Stimulated activated CD4-positive, alpha-beta T cell treated with anti-CD3 and anti-CD28 coated beads, Interleukin-4, amount 100 ng/mL, for 1 hour (primary cell): ENCODE data around the gene DRD4.
A peak's percentile ranks its signal among the peaks of the same experiment; 100 is the strongest.
"Not testable (repeated sequence)": the region's sequence is repeated elsewhere in the genome, so short reads cannot be mapped to it uniquely, and the experiment has no call there.

Experiments
- DNase-seq: peaks from one replicate; pipeline ENCODE4 v3.0.0-alpha.2; 2020

Gene DRD4

DNA sequence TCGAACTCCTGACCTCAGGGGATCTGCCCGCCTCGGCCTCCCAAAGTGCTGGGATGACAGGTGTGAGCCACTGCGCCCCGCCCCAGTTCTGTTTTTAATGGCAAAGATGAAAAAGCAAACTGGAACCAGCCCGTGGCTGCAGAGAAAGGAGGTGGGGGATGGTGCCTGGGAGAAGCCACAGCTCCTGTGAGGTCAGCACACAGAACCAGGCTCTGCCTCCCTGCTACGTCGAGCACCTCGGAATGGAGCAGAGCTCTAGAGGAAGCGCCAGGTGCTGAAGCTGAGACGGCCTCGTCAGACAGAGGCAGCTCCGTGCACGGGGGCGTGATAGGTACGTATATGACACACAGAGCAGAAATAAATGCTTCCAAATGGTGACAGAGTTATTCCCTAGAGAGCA, 8.5 kb downstream of the DRD4 start:
- DNase-seq = no peak

DNA sequence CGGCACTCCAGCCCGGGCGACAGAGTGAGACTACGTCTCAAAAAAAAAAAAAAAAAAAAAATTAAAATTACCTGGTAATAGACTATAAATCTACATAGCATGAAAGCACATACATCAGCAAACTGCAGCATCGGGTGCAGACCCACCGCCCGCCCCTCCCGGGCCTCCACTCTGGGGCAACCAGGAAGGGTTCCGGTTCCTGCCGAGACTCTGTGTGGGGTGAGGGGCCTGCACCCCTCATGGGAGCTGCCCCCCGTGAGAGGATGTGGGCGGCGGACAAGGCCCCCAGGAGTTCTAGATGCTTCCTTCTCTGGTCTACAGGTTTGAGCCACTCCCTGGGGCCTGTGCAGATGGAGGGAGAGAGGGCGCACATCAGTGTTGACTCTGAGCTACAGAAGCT, 9.1 kb downstream of the DRD4 start:
- DNase-seq = no peak

DNA sequence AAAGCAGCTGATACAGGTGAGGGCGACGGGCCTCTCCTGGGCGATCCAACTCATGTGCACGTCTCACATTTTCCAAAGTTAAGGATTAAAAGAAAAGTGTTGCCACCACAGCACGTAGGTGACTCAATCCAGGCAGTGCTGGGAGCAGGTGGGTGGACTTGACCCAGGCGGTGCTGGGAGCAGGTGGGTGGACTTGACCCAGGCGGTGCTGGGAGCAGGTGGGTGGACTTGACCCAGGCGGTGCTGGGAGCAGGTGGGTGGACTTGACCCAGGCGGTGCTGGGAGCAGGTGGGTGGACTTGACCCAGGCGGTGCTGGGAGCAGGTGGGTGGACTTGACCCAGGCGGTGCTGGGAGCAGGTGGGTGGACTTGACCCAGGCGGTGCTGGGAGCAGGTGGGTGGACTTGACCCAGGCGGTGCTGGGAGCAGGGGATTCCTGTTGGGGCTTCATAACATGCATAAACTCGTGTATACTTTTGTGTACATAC, 10.6 kb downstream of the DRD4 start:
- not testable (repeated sequence) for DNase-seq

DNA sequence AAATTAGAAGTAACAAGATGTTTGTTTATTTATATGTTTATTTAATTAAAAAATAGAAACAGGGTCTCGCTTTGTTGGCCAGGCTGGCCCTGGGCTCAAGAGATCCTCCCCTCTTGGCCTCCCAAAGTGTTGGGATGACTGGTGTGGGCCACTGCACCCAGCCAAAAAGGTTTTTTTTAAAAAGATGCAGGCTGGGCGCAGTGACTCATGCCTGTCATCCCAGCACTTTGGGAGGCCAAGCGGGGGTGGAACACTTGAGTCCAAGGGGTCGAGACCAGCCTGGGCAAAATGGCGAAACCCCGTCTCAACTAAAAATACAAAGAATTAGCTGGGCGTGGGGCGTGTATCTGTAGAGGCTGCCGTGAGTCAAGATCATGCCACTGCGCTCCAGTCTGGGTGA, 13.4 kb downstream of the DRD4 start:
- DNase-seq = no peak

DNA sequence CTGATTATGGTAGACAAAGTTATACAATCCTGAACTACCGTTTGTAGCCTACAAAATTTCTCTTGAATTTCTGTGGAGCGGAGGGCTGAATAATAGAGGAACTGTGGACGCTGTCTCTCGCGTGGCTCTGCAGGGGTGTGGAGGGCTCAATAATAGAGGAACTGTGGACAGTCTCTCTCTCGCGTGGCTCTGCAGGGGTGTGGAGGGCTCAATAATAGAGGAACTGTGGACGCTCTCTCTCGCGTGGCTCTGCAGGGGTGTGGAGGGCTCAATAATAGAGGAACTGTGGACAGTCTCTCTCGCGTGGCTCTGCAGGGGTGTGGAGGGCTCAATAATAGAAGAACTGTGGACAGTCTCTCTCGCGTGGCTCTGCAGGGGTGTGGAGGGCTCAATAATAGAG, 16.1 kb downstream of the DRD4 start:
- not testable (repeated sequence) for DNase-seq

DNA sequence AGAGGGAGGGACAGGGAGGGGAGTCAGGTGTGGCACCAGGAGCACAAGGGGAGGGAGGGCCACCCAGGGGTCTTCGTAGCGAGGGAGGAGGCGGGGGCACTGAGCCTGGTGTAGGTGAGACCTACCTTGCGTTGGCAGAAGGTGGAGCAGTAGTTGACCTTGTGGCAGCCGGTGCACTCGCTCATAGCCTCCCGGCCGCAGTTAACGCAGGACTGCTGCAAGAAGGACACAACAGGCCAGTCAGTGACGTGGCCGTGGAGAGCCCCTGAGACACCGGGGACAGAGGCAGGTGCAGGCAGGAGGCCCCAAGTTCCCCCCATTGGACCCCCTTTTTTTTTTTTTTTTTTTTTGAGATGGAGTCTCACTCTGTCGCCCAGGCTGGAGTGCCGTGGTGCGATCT, 16.8 kb downstream of the DRD4 start:
- no peak for DNase-seq

DNA sequence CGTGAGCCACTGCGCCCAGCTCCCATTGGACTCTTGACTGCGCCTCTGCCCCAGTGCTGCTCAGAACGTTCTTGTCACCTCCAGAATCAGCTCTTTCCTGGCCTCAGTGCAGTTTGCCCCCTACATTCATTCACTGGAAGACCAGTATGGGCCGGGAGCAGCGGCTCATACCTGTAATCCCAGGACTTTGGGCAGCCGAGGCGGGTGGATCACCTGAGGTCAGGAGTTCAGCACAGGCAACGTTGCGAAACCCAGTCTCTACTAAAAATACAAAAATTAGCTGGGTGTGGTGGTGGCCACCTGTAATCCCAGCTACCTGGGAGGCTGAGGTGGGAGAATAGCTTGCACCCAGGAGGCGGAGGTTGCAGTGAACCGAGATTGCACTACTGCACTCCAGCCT, 17.4 kb downstream of the DRD4 start:
- not testable (repeated sequence) for DNase-seq

DNA sequence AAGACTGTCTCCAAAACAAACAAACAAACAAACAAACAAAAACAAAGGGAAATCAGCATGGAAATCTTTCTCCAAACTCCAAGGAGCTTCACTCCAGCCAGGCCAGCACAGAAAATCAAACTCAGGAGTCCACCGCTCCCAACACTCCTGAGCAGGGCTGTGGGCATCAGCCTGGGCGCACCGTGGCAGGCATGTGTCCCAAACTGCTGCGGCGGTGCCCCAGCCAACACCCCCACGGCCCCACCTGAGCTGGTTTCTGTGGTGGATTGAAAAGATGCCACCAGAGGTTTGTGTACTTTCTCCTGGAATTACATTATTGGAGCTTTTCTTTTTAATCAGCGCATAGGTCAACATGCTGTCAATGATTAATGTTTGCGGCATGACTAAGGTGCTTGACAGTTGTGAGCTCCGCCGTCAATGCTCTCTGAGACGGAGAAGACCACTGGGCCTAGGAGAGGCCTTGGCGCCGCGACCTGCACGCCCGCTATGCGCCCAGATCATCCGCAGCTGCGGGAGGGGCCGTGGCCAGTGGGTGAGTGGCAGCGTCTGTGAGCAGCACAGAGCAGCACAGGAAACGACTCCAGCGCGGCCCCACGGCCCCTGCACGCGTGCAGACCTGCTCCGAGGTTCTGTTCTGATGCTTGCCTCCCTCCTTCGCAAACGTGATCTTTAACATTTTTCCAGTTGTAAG, 18.1 kb downstream of the DRD4 start:
- DNase-seq = no peak

DNA sequence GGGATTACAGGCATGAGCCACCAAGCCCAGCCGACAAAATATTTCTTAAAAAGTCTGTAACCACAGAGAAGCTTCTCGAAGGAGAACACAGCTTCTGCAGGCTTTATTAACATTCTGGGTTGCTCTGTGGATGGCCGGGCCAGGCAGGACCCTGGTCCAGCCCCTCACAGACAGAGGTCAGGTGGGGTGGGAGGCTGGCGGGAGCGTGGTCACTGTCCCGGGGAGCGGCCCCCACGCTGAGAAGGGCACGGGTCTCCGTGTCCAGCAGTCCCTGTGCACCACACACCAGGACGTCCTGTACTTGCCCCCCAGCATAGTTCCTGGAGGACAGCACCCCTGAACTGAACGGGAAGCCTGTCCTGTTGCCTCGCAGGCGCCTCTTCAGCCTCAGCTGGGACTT, 19.4 kb downstream of the DRD4 start:
- no peak for DNase-seq

DNA sequence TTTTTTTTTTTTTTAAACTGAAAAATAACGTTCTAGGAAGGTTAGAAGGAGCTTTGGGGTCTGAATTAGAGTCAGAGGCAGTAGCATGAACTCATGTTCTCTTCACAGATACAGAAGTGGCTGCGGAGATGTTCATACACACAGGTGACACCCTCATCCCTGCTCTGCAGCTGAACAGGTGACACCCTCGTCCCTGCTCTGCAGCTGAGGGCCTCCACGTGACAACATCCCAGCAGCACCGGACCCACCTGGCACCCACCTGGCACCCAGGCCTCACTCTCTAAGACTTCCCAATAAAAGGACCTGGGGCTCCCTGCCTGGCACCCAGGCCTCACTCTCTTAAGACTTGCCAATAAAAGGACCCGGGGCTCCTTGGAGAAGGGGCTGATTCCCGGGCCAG, 19.8 kb downstream of the DRD4 start:
- DNase-seq = no peak

DNA sequence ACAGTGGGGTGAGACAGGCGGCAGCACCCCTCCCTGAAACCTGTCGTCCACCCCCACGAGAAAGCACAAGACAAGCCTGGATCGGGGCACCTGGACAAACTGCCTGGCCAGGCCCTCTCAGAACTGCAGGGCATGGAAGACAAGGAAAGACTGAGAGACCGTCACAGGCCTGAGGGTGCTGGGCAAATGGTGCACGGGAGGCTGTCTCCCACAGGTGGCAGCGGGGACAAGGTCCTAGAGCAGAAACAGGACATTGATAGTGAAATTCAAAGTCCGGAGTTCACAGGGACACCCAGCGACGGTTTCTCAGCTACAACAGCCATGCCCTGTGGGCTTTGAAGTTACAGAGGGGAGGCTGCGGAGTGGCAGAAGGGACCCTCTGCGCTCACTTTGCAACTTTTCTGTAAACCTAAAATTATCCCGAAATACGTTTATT, 20.6 kb downstream of the DRD4 start:
- DNase-seq = no peak

DNA sequence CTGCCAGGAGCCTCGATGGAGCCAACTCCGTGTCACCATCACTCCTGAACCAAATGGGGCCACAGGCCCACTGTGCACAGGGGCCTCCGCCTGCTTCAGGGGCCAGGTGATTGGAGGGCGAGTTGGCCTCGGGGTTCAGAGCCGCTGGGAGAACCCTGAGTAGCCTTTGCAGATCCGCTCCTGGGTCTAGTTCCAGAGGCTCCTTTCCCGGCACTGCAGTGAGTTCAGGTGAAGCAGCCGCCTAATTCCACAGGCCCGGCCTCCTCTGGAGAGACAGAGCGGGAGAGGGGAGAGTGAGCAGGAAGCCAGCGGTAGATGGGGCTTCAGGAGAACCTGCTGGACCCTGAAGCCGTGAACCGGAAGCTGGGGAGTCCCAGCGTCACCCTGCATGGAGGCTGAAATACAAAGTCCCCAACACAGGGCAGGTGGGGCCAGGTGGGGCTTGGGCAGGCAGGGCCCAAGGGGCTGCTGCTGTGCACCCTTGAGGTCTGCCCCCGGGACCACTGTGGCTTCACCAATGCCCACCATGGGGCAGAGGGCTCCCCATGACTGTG, 22.5 kb downstream of the DRD4 start:
- no peak for DNase-seq

DNA sequence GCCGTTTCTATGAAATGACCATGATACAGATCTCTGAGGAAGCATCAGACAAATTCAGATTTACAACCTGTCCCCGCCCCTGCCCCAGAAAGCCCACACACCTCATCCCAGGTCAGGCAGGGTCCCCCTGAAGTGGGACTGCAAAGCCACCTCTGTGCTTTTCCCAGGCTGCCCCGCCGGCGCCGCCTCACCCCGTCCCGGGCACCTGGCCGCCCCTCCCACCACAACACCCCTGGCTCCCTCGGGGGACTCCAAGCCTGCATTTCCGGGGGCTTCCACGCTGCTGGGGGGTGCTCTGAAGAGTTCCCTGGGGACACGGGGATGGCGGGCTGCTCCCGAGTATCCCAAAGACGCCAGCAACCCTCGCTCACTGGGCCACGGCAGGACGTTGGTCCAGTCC, 23.2 kb downstream of the DRD4 start:
- no peak for DNase-seq

DNA sequence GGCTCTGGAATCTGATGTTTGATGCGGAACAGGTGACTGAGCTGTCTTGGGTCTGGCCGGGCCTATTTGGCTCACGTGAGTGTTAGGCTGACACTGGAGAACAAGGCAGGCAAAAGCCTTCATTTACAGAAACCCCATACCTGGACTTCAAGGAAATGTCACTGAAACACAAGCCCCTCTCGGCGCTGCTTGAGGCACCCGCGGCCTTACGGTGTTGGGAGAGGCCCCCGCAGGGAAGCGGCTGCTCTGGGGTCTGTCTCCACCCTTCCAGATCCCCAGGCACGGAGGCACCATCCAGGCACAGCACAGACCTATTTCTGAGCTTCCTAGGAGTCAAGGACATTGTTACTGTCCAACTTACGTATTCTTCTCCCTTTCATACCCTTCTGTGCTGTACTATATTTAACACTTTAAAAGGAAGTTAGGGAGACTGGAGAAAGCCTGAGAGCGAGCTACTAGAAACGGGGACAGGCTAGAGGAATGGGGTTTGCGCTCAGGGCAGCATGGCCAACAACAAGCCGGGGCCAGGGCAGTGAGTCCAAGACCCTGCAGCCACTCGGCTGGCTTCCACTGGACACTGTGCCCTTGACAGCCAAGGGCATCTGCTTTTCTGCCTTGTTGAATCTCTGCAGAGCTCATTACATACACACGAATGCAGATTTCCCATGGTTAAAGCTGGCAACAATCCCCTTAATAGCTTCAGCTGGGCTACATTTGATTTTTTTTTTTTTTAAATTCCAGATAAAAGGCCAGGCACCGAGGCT, 23.8 kb downstream of the DRD4 start:
- no peak for DNase-seq

DNA sequence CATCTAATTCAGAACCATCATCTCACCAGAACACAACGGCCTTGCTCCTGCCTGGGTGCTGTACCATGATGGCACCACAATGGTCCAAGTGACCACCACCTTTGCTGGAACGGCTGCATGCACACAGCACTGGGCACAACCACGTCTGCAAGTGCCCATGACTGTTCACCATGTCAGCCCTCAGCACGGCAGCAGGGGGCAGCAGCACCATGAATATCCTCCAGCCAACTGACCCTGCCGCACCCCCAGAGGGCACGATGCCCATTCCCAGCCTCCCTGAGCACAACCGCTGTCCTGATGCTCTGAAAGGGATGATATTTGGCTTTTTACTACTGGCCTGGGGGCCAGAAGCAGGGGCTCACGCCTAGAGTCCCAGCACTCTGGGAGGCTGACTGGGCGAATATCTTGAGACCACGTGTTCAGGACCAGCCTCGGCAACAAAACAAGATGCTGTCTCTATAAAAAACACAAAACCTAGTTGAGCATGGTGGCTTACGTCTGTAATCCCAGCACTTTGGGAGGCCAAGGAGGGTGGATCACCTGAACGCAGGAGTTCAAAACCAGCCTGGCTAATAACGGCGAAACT, 25.7 kb downstream of the DRD4 start:
- peak; percentile 36 for DNase-seq

DNA sequence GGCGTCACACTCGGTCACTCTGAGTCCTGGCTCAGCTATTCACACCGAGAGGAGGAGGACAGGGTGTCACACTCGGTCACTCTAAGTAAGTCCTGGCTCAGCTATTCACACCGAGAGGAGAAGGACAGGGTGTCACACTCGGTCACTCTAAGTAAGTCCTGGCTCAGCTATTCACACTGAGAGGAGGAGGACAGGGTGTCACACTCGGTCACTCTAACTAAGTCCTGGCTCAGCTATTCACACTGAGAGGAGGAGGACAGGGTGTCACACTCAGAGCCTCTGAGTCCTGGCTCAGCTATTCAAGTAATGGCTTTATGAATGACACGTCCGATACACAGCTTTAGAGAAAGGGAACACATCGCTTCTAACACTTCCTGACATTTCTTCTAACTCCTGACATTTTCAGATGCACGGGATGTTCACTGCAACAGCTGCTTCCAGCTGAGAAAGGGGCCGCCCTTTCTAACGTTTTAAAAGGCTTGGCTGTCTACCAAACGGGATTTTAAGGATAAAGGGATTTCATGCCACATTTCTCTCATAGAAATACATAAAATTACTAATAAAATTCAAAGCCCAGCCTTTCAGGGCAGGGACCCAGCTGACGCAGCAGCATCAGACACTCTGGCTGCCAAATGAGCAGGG, 28.1 kb downstream of the DRD4 start:
- no peak for DNase-seq

DNA sequence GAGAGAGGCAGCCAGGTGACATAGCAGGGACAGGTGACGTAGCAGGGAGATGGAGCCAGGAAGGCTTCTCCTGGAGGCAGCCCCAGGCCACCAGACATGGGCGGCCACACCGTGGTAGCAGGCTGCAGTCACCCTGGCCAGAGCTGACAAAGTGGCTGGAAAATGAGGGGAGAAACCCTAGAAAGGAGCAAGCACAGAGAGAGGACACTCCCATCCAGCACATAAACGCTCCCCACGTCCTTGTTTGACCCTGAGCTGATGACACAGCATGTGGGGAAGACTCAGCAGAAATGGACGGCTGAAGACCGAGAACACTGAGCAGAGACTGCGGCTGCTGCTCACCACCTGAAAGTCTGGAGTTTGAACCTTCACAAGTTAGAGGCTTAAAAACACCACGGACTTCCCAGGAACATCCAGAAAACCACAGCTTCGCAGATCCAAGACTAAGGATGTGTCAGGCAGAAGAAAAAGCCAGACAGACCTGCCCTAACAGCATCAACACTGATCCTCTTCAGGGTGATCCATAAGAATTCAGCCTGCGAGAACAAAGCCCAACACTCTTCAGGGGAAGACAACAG, 28.7 kb downstream of the DRD4 start:
- no peak for DNase-seq

DNA sequence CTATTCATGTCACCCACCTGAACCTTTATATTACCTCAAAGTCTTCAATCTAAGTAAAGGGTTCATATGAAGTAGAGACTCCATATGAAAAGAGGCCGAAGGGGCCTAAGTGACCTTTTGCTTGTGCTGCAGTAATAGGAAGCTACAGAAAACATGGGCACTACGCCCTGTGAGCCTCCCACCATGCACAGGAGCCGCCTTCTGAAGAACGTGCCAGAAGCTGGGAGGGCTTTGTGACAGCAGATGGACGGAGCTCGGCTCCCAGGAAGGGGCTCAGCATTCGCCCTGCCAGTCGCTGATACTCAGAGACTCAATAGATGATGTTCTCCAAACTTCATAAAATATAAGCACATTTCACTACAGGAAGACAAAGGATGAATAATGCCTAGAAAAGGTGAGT, 36.8 kb downstream of the DRD4 start:
- no peak for DNase-seq

DNA sequence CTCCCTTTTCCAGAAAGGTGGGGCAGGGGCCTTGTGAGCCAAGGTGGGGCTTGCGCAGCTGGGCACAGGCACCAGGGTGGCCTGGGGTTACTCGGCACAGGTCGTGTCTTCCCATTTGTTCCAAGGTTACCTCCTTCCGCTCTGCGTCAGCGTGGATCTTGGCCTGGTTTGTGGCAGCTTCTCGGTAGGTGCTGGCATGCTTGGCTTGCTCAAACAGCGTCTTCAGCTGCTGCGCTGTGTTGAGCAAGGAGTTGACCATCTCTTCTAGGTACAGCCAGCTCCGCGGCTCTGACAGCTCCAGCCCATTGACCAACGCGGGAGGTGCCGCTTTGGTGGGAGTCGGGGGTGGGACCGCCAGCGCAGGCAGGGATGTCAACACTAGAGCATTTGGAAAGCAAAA, 37.3 kb downstream of the DRD4 start:
- DNase-seq = no peak

DNA sequence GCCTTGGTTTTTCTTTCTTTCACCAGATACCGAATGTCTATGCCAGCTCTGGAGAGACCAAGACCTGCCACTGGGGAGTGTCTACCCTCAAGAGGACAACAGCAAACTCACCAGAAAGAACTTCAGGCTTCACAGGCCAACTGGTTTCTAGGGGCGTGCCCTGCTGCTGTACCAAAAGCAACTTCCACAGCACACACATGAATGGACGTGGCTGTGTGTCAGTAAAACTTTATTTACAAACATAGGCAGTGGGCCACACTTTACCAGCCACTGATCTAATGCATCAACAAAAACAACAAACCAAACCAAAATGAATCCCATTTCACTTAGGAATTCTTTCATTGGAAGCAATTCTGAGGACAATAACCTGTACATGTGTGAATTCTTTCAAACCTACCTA, 41.2 kb downstream of the DRD4 start:
- DNase-seq = no peak

DNA sequence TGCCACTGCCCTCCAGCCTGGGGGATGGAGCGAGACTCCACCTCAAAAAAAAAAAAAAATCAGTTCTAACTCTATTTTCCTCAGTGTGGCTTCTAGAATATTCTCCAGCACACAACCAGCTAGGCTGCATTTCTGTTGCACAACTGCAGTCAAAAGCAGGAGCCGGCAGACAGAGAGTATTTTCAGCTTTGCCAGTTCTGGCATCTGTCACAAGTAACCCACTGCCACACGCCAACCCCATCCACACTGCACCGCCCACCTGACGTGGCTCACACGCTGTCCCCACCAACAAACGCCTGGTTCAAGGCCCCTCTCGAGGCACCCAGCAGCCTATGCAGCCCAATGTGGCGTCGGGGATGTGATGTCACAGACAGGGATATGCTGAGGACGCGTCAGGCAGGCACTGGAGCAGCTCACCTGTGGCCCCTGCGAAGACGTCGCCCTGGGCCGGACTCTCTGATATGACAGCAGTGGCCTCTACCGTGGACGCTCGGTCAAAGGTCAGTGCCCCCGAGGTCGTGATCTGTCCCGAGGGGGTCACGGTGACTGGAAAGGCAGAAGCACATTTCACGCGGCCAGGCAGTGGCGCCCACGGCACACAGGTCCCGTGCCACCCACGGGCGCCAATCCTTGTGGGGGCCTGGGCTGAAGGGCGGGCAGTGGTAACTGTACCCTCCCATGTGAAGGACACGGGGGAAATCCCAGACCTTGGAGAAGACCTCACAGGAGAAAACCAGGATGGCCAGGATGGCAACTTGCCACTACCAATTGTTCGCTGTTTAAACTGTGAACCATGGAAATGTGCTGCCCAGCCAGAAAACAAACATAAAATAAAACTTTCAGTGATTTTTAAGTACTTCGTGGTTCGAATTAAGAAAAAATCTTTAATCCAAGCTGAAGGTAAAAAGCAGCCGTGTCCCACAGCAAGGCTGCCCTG, 42.5 kb downstream of the DRD4 start:
- no peak for DNase-seq

DNA sequence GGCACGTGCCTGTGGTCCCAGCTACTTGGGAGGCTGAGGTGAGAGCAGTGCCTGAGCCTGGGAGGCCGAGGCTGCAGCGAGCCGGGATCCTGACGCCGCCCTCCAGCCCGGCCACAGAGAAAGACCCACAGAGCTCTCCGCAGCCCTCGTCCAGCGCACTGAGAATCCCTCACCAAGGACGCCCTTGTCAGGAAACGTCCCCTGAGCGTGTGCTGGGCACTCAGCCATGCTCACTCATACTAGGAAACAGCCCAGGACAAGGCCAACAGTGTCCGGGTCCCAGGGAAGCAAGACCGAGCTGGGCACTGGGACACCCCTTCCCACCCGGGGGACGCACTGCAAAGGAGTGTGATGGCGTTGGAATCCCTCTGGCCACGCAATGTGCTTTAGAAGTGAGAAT, 43.4 kb downstream of the DRD4 start:
- no peak for DNase-seq
